Fibroblast of lung (primary cell): ENCODE results near the gene GPR107.

ENCODE experiments used
- CTCF ChIP-seq, 2 donors: IDR thresholded peaks in 1 of 2; conservative IDR thresholded peaks in 1 of 2; 1 replicate in 1 of 2; 2 replicates in 1 of 2; pipeline ENCODE4 v1.5.1; 2011 to 2012; ENCODE audit warnings: low read length in 2 of 2, control low read depth in 1 of 2, inconsistent platforms in 1 of 2, low read depth in 1 of 2, mild to moderate bottlenecking in 1 of 2
- EZH2 ChIP-seq: IDR thresholded peaks from 2 replicates; pipeline ENCODE4 v1.5.1; 2012; ENCODE audit warnings: low read length, control low read depth, mild to moderate bottlenecking; ENCODE audit errors: missing control alignments

- TF ChIP-seq CTCF (conservative IDR thresholded peaks at IDR 0.05 in 1 of 2, IDR thresholded peaks at IDR 0.05 in 1 of 2; ENCODE audit: low read depth in 1 of 2, low read length in 2 of 2) (no peak), EZH2 (no peak)
Measured at GRCh38 chr9:130181678-130182380, 128.1 kb downstream of the GPR107 start.
